ENCODE measurements around the gene OR1J2. TPM values are rescaled to one million over a fixed set of nuclear protein-coding genes. Genes with fewer than 3 reads are reported as not detected.

The OR1J2 gene
- total RNA-seq, 1 donor from 2014 or later = not detected

DNA sequence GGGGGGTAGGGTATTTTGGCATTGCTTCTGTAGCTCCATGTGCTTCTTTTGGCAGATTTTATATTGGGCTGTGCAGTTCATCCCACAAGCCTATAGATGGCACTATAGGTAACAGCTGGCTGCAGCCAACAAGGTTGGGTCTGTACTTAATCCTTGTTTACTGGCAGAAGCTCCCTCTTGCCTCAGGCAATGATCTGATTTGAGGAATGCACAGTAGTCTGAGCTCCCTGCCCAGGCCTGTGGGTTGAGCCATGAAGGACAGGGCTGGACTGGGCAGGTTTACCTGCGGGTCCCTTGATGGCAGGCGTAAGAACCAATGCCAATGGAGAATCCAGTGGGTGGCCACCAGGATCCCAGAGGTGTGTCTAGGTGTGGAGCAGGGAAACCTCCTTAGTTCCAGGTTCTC is 11.7 kb upstream of the OR1J2 start:
- intact Hi-C loops (cut with DNase I) = no loop called here
- Histone ChIP-seq H3K4me3 (no peak overlapping the region), H3K9me3 (no peaks in the 10 kb centered on the region), H3K36me3 (no peaks in the 10 kb centered on the region), H3K27ac (no peak overlapping the region), H3K27me3 (no peaks in the 10 kb centered on the region), H3K4me1 (no peaks in the 10 kb centered on the region)
- TF ChIP-seq, protein P1, sequence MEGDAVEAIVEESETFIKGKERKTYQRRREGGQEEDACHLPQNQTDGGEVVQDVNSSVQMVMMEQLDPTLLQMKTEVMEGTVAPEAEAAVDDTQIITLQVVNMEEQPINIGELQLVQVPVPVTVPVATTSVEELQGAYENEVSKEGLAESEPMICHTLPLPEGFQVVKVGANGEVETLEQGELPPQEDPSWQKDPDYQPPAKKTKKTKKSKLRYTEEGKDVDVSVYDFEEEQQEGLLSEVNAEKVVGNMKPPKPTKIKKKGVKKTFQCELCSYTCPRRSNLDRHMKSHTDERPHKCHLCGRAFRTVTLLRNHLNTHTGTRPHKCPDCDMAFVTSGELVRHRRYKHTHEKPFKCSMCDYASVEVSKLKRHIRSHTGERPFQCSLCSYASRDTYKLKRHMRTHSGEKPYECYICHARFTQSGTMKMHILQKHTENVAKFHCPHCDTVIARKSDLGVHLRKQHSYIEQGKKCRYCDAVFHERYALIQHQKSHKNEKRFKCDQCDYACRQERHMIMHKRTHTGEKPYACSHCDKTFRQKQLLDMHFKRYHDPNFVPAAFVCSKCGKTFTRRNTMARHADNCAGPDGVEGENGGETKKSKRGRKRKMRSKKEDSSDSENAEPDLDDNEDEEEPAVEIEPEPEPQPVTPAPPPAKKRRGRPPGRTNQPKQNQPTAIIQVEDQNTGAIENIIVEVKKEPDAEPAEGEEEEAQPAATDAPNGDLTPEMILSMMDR (IDR thresholded peaks at IDR 0.05) = peak in 2 of 3 experiments; percentile 22 to 23
- TF ChIP-seq POLR2A (IDR thresholded peaks at IDR 0.05) (no peak), POLR2AphosphoS5 (IDR thresholded peaks at IDR 0.05; ENCODE audit: insufficient read depth in 1 of 2, low read depth in 1 of 2) (no peak)
- no peak for DNase-seq (ENCODE audit: extremely low spot score in 2 of 2)

DNA sequence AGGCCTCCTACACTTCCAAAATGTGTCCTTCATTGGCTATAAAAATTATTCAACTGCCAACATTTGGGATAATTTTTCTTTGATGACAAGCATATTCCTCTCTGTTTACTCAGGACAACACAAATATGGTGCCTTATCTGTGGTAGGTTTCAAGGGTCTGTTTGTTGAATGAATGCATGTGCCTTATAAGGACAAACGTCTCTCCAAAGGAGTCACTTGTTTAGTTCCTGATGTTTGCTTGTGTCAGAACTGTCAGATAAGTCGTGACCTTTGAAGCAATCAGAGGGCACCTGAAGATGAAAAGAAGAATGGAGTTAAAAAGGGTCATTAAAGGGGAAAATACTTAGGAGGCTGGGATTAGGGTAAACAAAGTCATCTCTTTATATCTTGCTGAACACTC is 3.6 kb upstream of the OR1J2 start:
- Histone ChIP-seq H3K27me3 (no peaks in the 10 kb centered on the region), H3K27ac (no peak overlapping the region), H3K36me3 (no peaks in the 10 kb centered on the region), H3K4me1 (no peaks in the 10 kb centered on the region), H3K4me3 (no peak overlapping the region), H3K9me3 (no peaks in the 10 kb centered on the region)
- no peak for DNase-seq (ENCODE audit: extremely low spot score in 2 of 2)
- TF ChIP-seq, protein P1 (IDR thresholded peaks at IDR 0.05) = no peak
- TF ChIP-seq POLR2AphosphoS5 (IDR thresholded peaks at IDR 0.05; ENCODE audit: insufficient read depth in 1 of 2, low read depth in 1 of 2) = no peak
- TF ChIP-seq POLR2A (IDR thresholded peaks at IDR 0.05) = no peak
- intact Hi-C loops (cut with DNase I) = no loop called here

DNA sequence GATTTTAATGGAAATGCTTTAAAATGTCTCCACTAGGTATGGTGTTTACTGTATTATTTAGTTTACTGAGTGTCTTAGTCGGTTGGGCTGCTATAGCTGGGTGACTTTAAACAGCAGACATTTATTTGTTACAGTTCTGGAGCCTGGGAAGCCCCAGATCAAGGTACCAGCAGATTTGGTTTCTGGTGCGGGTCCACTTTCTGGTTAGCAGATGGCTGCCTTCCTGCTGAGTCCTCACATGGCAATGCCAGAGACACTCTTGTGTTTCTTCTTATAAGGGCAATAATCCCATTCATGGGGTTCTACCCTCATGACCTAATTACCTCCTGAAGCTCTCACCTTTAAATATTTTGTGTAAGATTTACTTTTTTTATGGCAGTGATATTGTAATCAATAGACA is 7.6 kb downstream of the OR1J2 start:
- intact Hi-C loops (cut with DNase I) = no loop called here
- Histone ChIP-seq H3K27me3 (no peaks in the 10 kb centered on the region), H3K27ac (no peak overlapping the region), H3K9me3 (no peaks in the 10 kb centered on the region), H3K36me3 (no peaks in the 10 kb centered on the region), H3K4me3 (no peak overlapping the region), H3K4me1 (no peaks in the 10 kb centered on the region)
- DNase-seq (ENCODE audit: extremely low spot score in 2 of 2) = no peak
- TF ChIP-seq, protein P1 (IDR thresholded peaks at IDR 0.05) = no peak
- TF ChIP-seq POLR2AphosphoS5 (IDR thresholded peaks at IDR 0.05; ENCODE audit: insufficient read depth in 1 of 2, low read depth in 1 of 2) (no peak), POLR2A (IDR thresholded peaks at IDR 0.05) (no peak)

DNA sequence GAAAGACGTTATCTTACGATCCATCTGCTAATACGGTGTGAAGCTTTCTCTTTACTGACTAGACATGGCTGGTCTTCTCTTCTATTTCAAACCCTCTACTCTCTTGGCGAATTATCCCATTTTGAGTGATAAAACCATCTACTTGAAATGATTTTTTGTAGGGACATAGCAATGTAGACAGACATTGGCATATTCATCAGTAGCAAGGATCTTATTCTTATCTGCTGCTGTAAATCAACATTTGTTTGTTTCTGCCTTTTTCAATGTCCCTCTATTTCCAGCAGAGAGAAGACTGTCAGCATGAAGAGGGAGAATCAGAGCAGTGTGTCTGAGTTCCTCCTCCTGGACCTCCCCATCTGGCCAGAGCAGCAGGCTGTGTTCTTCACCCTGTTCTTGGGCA is 8.2 kb downstream of the OR1J2 start, which contains the start of gene OR1J4:
TSS of gene OR1J4 (plus strand) at position 301 of the 400 bp plus-strand sequence. CDS start at position 301, 0 bp downstream.
- DNase-seq (ENCODE audit: extremely low spot score in 2 of 2) = no peak
- H3K4me1 ChIP-seq = no peaks in the 10 kb centered on the region

DNA sequence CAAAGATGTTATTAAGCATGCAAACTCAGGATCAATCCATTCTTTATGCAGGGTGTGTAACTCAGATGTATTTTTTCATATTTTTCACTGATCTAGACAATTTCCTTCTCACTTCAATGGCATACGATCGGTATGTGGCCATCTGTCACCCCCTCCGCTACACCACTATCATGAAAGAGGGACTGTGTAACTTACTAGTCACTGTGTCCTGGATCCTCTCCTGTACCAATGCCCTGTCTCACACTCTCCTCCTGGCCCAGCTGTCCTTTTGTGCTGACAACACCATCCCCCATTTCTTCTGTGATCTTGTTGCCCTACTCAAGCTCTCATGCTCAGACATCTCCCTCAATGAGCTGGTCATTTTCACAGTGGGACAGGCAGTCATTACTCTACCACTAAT is 8.8 kb downstream of the OR1J2 start:
- H3K36me3 ChIP-seq = no peaks in the 10 kb centered on the region
- TF ChIP-seq POLR2AphosphoS5 (IDR thresholded peaks at IDR 0.05; ENCODE audit: insufficient read depth in 1 of 2, low read depth in 1 of 2) = no peak
- TF ChIP-seq, protein P1 (IDR thresholded peaks at IDR 0.05) = no peak
- TF ChIP-seq POLR2A (IDR thresholded peaks at IDR 0.05) = no peak
- H3K27ac ChIP-seq = no peak overlapping the region
- intact Hi-C loops (cut with DNase I) = no loop called here
- H3K4me1 ChIP-seq = no peaks in the 10 kb centered on the region
- H3K4me3 ChIP-seq = no peak overlapping the region
- H3K9me3 ChIP-seq = no peaks in the 10 kb centered on the region
- no peaks in the 10 kb centered on the region for H3K27me3 ChIP-seq
- no peak for DNase-seq (ENCODE audit: extremely low spot score in 2 of 2)

More for the DNA sequence above, 8.2 kb downstream of the OR1J2 start, which contains the start of gene OR1J4:
- Histone ChIP-seq H3K9me3 (no peaks in the 10 kb centered on the region), H3K36me3 (no peaks in the 10 kb centered on the region), H3K4me3 (no peak within 1 kb of the TSS), H3K27me3 (no peaks in the 10 kb centered on the region), H3K27ac (no peak within 1 kb of the TSS)
- intact Hi-C loops (cut with DNase I) = no loop called here
- TF ChIP-seq POLR2A (IDR thresholded peaks at IDR 0.05) = no peak
- TF ChIP-seq, protein P1 (IDR thresholded peaks at IDR 0.05) = no peak
- TF ChIP-seq POLR2AphosphoS5 (IDR thresholded peaks at IDR 0.05; ENCODE audit: insufficient read depth in 1 of 2, low read depth in 1 of 2) = no peak

All from vagina (tissue), 2 donors.